ENCODE data around the gene ATAD3B. TPM values are rescaled to one million over a fixed set of nuclear protein-coding genes. Genes with fewer than 3 reads are reported as not detected.
"Not testable (repeated sequence)": the region's sequence is repeated elsewhere in the genome, so short reads cannot be mapped to it uniquely, and the experiment has no call there.

The ATAD3B gene
- total RNA-seq, 4 donors from 2014 or later, result 15.6 to 269 (median 39.2) TPM

GRCh38 chr1:1482856-1483255, 11.3 kb downstream of the ATAD3B start:
- DNase-seq, result no peak
- TF ChIP-seq CTCF (IDR thresholded peaks at IDR 0.05), result no peak
- no peak for TF ChIP-seq POLR2A (IDR thresholded peaks at IDR 0.05)
- H3K4me3 ChIP-seq, result no peak overlapping the region
- in situ Hi-C loops (cut with MboI; ENCODE audit: low pct_ligation_motif_present in 1 of 4, low pct_unique_long_range_greater_than_20kb in 1 of 4, low sequenced_read_pairs in 3 of 4) (no loop called here), intact Hi-C loops (cut with DNase I; ENCODE audit: low total_unique reads) (no loop called here)
- peaks cover 0 to 33% (median 16%) of the 10 kb centered on the region in 4 donors for H3K36me3 ChIP-seq
- WGBS, 2 donors (ENCODE audit: low coverage in 1 of 2), result 95 to 100% methylated on average over 4 to 14 of the region's 14 CpGs
- no peaks in the 10 kb centered on the region for H3K9me3 ChIP-seq
- H3K27ac ChIP-seq, result no peak overlapping the region
- H3K27me3 ChIP-seq, result no peaks in the 10 kb centered on the region
- H3K4me1 ChIP-seq, result no peaks in the 10 kb centered on the region

- Histone ChIP-seq H3K9me3 (no peaks in the 10 kb centered on the region), H3K4me3 (no peak overlapping the region), H3K27me3 (no peaks in the 10 kb centered on the region), H3K36me3 (peaks cover 0 to 35% (median 16%) of the 10 kb centered on the region in 4 donors), H3K4me1 (no peaks in the 10 kb centered on the region), H3K27ac (no peak overlapping the region)
- in situ Hi-C loops (cut with MboI; ENCODE audit: low pct_ligation_motif_present in 1 of 4, low pct_unique_long_range_greater_than_20kb in 1 of 4, low sequenced_read_pairs in 3 of 4) (no loop called here), intact Hi-C loops (cut with DNase I; ENCODE audit: low total_unique reads) (loop anchor here (2.0 kb wide), 1 partner anchor 35 kb away; the partner anchor contains the start of gene ATAD3C)
- no peak for DNase-seq
- 91% methylated on average over 16 of the region's 16 CpGs; no CpG with 5 or more reads in 1 of the 2 donors for WGBS, 2 donors (ENCODE audit: low coverage in 1 of 2)
- TF ChIP-seq CTCF (IDR thresholded peaks at IDR 0.05), result no peak
- TF ChIP-seq EP300 (IDR thresholded peaks at IDR 0.05; ENCODE audit: low read depth), result no peak
- no peak for TF ChIP-seq POLR2AphosphoS5 (IDR thresholded peaks at IDR 0.05)
- TF ChIP-seq POLR2A (IDR thresholded peaks at IDR 0.05), result no peak
Measured at GRCh38 chr1:1483714-1484113, 12.1 kb downstream of the ATAD3B start.

GRCh38 chr1:1484976-1485750, 13.6 kb downstream of the ATAD3B start:
- H3K9me3 ChIP-seq; H3K4me1 ChIP-seq; H3K27me3 ChIP-seq; H3K4me3 ChIP-seq; DNase-seq; in situ Hi-C loops (cut with MboI; ENCODE audit: low pct_ligation_motif_present in 1 of 4, low pct_unique_long_range_greater_than_20kb in 1 of 4, low sequenced_read_pairs in 3 of 4); H3K27ac ChIP-seq: not testable (repeated sequence)
- WGBS, 2 donors (ENCODE audit: low coverage in 1 of 2), result 92% methylated on average over 13 of the region's 46 CpGs; no CpG with 5 or more reads in 1 of the 2 donors
- peaks cover 0 to 49% (median 18%) of the 10 kb centered on the region in 4 donors for H3K36me3 ChIP-seq
- intact Hi-C loops (cut with DNase I; ENCODE audit: low total_unique reads), result loop anchor here (2.0 kb wide), 1 partner anchor 36 kb away; the partner anchor contains the start of gene ATAD3C

- intact Hi-C loops (cut with DNase I; ENCODE audit: low total_unique reads), result loop anchor here (2.0 kb wide), 1 partner anchor 37 kb away; the partner anchor contains the start of gene ATAD3C
- in situ Hi-C loops (cut with MboI; ENCODE audit: low pct_ligation_motif_present in 1 of 4, low pct_unique_long_range_greater_than_20kb in 1 of 4, low sequenced_read_pairs in 3 of 4); H3K4me1 ChIP-seq; H3K9me3 ChIP-seq; H3K27ac ChIP-seq; H3K4me3 ChIP-seq; H3K27me3 ChIP-seq; DNase-seq: not testable (repeated sequence)
- peaks cover 0 to 55% (median 18%) of the 10 kb centered on the region in 4 donors for H3K36me3 ChIP-seq
- 95% methylated on average over 30 of the region's 31 CpGs; no CpG with 5 or more reads in 1 of the 2 donors for WGBS, 2 donors (ENCODE audit: low coverage in 1 of 2)
Measured at GRCh38 chr1:1485755-1486317, 14.3 kb downstream of the ATAD3B start.

GRCh38 chr1:1487701-1488100, 16.1 kb downstream of the ATAD3B start:
- no peaks in the 10 kb centered on the region for H3K27me3 ChIP-seq
- WGBS, 2 donors (ENCODE audit: low coverage in 1 of 2), result 95% methylated on average over 18 of the region's 18 CpGs; no CpG with 5 or more reads in 1 of the 2 donors
- no peaks in the 10 kb centered on the region for H3K4me1 ChIP-seq
- TF ChIP-seq CTCF (IDR thresholded peaks at IDR 0.05), result no peak
- H3K4me3 ChIP-seq, result no peak overlapping the region
- intact Hi-C loops (cut with DNase I; ENCODE audit: low total_unique reads), result no loop called here
- no peaks in the 10 kb centered on the region for H3K9me3 ChIP-seq
- in situ Hi-C loops (cut with MboI; ENCODE audit: low pct_ligation_motif_present in 1 of 4, low pct_unique_long_range_greater_than_20kb in 1 of 4, low sequenced_read_pairs in 3 of 4), result no loop called here
- H3K36me3 ChIP-seq, result peaks cover 0 to 59% (median 21%) of the 10 kb centered on the region in 4 donors
- no peak for DNase-seq
- H3K27ac ChIP-seq, result no peak overlapping the region

Data from transverse colon (tissue), 4 donors.